Stimulated activated CD8-positive, alpha-beta memory T cell treated with anti-CD3 and anti-CD28 coated beads, Interleukin-2, amount 100 ng/mL, for 48 hours (primary cell): Measurements from ENCODE around the gene RIPOR2.

ENCODE experiments used
- DNase-seq, 2 donors: peaks; one replicate each; pipeline ENCODE4 v3.0.0-alpha.2; 2020; ENCODE audit warnings: low read depth in 2 of 2

RIPOR2 gene

DNA sequence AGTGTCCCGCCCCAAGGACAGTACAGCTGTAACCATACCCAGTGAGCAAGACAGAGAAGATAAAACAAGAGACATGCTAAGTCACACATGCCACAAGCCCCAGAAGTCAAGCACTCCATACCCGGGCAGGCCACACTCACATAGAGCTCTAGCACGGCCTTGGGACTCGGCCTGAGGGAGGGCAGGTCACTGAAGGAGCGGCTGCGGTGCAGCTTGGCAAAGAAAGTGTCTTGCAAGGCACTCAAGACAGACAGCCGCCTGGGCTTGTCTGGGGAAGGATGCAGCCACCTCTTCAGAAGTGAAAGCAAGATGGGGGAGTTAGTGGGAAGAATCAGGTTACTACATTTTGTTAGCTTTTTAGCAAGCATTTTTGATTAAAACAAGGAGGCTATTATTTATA is 88.4 kb downstream of the RIPOR2 start:
- no peak for DNase-seq

DNA sequence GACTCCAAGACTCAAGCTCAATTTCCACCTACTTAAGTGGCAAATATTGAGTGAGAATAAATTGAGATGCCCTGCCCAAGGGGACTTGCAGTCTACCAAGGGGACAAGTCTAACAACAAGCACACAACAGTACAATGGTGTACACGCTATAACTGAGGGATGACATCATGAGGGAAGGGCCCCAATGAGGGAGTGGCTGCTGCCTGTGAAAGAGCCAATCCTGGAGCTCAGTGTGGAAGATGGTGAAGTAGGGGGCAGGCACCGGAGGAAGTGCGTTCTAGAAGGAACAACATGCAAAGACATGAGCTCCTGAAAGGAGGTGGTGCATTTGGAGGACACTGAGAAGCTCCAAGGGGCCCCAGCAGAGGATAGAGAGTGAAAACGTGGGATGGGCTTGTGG is 90.2 kb downstream of the RIPOR2 start:
- DNase-seq, result no peak

DNA sequence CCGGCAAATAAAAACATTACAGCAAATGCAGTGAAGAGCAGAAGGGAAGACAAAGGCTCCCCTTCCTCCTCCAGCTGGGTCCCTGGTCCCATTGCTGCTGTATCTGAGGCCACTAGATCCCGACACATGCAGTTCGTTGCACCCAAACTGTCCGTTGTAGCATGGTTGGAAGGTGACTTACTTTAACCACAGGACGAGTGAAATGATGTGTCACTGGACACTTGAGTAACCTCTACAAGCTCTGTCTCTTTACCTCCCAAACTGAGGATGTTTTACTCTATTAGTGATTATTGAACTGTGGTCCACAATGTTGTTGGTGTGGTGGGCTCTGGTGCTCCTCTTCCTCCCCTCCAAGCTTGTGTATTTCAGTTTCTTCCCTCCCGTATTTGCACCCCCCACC is 90.9 kb downstream of the RIPOR2 start:
- no peak for DNase-seq

DNA sequence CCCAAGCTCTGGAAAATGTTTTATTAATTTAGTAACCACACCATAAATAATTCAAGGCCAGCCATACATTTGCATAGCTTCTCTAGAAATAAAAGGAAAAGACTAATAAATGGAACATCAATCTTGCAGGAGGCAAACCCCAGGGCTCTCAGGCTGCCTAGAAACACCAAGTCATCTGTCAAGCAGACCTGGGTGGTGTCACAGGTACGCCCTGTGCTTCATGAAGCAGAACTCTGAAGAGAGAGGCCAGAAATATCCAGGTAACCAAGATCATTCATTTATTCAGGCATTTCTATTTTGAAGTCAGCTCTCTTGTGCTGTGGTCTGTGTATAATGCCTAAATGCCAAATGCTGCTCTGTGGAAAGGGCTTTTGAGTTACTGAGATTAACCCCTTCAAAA is 91.7 kb downstream of the RIPOR2 start:
- no peak for DNase-seq

DNA sequence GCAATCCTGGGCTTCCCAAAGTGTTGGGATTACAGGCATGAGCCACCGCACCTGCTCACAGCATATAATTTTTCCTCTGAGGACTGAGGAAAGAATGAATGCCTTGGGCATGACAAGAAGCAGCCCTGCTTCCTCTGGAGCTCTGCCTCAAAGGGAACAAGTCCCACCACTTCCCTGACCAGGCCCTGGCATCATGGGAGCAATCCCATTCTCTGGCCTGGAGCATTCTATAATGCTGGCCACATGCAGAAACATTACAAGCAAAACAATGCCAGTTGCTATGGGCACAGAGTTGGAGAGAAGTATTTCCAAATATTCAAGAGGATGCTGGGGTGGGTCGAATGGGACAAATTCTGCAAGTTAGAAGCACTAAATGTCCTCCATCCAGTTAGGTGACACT is 95.6 kb downstream of the RIPOR2 start:
- no peak for DNase-seq

DNA sequence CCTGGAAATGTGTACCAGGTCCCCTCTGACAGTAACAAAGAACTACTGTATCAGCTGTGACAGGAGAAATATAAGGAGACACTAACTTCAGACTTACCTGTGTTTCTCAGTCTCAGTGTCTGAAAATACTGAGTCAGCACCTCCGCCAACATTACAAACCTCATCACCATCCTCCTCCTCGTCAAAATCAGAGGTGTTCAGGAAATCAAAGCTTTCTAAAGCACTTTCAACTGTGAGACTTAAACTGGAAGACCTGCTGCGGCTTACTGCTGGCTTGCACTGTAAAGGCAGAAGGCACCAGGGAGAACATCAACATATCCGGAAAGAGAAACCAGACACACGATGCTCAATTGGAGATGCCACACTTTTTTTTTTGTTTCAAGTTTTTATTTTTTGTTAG is 96.8 kb downstream of the RIPOR2 start:
- no peak for DNase-seq

DNA sequence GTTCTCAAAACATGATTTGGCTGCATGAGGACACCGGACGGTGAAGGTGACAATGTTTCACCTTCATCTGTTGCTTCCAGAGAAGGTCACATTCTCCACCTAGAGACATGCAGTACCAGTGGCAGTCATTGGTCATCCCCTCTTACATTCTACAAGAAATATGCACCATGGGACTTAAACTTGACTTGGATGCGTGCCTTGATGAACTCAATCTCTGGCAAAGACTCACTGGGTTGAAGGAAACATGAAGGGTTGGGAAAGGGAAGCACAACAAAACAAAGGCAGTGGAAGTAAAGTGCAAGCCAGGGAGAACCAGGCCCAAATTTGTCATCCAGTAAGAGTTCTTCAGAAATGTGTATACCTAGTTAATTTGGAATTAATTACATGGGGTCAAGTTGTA is 97.7 kb downstream of the RIPOR2 start:
- no peak for DNase-seq

DNA sequence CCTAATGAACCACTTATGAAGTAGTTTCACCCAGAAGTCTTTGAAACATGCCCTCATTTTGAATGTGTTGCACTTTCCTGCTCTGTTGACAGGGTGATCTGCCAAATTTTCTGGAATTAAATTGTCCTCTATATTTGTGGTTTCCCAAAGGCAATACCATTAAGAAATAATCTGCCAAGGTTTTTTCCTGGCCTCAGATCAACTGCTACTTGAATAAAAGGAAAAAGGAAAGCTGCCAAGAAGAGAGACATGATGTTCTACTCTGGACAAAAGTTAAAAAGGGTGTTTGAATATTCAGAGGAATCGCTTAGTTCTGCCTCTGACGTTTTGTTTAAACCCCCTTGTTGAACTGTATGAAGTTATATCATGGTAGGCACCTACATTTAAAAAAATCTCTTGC is 99.7 kb downstream of the RIPOR2 start:
- no peak for DNase-seq

DNA sequence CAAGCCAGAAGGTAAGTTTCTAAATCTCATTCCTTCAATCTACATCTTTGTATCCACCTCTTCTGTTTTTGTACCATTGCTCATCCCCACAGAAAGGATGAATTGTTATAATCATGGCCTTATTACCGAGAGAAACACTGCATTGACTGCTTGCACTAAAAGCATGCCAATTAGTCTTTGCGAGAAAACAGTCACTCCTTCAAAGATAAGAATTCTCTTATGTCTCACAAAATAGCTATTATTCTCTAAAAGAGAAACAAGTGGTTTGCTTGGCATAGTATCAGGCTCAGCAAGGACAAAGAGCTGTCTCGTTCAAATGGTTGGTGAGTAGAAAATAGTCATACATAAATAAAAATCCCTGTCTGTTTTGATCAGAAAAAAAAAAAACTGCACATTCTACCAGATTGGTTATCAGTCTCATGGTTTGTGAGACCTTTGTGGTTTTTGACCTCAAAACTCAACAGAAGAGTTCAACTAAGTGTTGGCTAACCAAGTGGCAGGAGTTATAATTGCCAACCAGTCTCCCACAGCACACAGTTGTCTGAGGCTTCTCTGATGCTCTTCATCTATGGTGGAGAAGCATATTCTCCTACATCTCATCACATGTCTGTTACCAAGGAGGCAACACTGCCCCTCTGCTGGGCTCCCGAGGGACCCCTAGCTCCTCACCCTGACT is 101.9 kb downstream of the RIPOR2 start:
- no peak for DNase-seq

DNA sequence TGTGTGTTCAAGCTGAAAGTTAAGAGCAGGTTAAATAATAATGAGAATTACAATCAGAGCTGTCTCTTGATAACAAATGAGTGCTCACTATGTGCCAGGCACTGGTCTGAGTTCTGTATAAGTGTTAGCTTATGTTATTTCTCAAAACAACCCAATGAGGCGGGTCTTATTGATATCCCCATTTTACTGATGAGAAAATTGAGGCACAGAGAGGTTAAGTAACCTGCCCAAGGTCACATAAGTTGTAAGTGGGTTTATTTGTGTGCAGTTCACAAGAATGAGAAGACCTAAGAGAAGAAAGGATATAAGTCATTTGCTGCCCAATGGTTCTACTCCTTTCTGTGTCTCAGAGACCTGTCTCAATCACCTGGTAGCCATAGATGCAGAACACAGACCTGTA is 103.0 kb downstream of the RIPOR2 start:
- DNase-seq, result no peak

DNA sequence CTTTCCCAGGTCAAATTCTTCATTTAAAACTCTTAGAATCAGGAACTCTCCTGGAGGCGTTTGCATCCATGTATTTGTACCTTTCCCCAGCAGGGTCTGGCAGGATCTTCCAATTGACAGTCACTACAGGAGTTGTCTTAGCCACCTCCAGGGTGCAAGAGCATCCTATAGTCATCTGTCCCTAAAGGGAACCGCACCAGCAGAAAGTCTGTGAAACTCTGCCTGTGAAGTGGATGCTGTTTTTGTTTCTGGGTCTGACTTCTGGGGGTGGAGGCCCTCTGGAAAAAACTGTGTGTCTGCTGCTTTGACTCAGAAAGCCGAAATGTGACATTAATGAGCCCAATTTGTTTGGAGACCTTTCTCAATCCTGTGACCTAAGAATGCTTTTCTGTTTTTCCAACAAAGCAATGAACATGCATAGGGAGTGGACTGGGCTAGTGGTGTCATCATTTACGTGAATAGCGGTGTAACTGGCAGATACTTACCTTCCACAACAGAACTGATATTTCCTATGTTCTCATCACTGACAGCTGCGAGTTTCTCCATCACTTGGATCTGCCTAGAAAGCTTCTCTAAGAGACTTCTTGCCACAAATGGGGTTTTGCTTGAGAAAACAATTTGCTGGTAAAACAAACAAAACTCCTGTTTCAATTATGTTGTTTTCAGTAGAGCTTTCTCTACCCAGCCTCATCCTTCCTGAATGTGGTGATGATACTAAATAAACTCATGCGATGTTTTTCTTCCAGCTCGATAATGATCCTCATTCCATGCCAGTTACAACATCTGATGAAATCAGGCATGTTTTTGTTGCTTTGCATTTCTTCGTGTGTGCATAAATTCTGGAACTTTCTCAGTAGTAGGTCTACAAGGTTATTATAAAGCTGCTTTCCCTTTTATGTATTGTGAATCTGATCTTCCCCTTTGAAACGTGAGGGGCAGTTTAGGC is 103.7 kb downstream of the RIPOR2 start:
- DNase-seq, result no peak

DNA sequence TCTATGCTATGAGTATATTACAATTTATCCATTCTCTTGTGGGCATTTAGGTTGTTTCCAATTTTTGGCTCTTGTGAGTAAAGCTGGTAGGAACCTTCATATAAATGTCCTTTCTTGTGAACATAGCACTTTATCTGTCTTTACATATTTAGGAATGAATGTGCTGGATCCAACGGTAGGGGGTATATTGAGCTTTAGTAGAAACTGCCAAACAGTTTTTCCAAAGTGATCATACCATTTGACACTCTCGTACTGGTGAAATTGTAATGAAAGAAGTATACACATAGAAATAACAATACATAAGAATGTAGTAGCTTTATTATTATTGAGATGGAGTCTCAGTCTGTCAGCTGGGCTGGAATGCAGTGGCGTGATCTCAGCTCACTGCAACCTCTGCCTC is 106.1 kb downstream of the RIPOR2 start:
- no peak for DNase-seq

DNA sequence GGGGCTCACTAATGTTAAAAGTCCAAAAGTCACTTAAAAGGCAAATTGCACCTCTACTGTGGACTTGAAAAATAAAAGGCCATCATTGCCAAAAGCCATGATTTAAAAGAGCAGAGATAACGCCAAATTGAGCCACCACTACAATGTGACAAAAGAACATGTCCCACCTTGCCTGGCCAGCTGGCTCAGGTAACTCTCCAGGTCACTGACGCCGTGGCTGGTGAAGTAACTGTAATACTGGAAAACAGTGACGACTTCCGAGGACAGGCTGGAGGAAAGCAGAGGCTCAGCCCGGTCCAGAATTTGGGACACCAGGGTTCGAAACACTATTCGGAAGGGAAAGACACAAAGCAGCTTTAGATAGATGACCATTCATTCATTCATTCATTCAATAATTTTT is 107.8 kb downstream of the RIPOR2 start:
- DNase-seq, result no peak

DNA sequence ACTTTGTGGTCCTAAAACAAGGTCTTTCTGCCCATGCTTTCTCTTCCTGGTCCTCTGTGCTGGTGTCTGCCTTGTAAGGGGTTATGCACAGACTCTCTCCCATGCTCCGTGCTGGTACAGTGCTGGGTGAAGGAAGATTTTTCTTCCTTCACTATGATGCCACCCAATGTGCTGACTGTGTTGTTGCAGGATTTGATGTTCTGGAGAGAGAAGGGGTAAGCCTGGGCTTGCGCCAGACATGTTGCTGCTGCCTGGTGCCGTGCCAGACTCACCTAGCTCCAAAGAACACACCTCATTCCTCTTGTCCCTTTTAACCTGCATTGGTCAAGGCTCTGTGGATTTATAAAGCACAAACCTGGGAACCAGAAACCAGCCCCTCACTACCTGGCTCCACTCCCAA is 108.6 kb downstream of the RIPOR2 start:
- DNase-seq, result no peak

DNA sequence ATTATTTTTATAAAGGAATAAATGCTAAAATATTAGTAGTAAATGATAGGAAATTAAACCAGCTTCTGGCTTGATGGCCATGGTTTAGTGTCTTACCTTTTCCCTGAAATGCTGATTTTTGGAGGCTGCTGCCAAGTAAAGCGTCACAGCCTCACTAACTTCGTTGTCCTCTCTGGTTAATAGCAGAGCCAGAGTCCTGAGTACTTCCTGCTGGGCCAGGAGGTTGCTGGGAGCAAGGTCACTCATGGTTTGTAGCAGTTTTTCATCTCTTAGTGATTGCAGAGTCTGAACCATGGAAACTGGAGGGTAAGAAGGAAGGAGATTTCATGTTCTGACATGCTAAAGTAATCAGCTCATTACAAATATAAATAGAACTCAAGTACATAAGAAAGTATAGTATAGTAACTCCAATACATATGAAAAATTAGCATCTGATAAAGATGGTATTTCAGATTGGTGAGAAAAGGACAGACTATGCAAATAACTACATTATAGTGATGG is 110.6 kb downstream of the RIPOR2 start:
- no peak for DNase-seq

DNA sequence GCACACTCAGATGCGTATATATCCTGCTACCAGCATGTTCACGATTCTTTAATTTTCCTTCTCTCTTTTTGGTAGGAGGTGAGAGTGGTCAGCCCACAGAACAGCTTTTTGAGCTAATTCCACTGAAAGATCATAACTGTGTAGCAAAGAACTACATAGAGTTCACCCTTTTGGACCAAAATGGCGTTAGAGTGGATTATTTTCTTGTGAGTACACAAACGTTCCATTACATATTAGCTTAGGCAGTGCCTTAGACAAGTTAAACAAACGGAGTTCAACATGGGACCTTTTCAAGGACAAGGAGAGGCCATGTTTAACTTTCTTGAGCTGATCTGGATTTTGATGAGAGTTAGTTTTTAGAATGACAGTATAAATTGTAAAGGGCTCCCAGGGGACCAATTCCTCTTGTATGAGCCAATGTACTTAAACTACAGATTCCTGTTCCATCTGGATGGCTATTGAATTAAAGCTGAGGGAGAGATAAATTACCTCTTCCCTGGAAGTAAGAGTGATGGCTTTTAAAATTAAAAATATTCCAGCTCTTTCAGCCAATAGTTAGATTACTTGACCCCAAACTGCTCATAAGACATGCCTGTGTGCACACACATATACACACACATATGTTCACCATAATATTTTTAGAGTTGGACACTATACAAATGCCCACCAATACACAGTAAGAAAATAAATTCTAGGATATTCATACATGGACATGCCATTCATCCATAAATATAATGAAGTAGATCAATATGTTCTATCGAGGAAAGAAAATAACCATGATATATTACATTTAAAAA is 111.4 kb downstream of the RIPOR2 start:
- DNase-seq, result no peak

DNA sequence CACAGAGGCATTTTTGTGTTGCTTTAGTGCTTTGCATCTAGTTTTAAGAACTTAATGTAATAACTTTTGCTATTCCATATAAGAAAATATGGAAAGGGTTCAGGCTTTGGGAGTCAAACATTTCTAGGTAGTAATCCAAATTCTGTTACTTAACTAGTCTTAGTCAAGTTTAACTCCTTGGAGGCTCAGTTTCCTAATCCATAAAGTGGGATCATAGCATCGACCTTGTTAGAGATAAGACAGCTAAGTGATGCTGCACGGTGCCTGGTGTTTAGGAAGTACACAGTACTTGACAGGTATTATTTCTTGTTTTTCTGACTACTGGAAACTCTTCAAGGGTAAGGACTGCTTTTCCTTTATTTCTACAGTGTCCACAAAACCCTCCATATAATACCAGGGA is 112.6 kb downstream of the RIPOR2 start:
- DNase-seq, result no peak

DNA sequence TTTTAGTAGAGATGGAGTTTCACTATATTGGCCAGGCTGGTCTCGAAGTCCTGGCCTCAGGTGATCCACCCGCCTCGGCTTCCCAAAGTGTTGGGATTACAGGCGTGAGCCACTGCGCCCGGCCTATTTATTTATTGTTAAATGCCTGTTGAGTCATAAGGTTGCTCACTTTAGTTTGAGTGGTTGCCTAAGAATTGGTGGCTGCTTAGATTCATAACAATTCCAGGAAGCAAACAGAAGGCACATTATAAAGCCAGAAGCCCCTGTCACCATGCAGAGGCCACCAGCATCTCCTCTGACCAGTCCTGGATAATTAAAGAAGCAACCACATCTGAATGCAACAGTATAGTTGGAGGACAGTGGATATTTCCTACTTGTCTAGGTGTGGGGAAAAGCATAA is 113.1 kb downstream of the RIPOR2 start:
- DNase-seq, result no peak

DNA sequence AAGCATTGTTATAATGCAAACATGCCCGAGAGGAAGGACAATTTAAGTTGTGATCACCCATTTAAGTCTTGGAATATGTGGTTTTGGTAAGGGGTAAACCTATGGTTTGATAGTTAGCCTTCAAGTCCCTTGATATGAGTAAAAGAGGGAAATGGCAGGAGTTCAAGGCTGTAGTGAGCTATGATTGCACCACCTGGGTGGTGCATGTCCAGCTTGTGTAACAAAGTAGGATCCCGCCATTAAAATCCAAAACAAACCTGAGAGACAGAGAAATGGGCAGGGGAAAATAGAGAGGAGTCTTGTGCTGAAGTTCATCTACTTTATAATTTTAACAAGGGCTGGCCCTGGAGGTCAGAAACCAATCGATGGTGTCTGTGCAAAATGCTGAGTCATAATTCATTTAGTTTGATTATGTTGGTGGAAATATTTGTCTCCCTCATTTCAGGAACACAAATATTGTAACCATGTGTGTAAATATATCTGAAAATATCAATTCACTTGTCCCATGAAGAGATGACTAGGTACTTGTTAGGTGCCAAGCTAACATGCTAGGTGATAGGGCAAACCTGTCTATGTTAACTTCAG is 113.8 kb downstream of the RIPOR2 start:
- DNase-seq, result no peak

DNA sequence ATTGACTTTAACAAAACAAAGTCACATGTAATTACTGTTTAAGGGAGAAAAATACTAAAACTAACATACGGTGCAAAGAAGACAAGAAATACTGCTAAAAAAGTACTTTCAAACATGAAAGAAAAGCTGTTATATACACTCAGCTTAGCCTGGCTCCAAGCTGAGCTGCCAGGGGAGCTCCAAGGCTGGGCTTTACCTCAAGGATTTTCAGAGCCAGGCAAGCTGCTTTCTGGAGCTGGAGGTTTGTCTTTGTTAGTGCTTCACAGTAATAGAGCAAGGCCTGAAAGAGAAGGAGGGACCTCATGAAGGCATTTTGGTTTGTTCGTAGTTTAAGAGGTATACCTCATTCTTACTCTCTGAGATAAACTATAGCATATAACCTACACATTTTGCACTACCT is 117.4 kb downstream of the RIPOR2 start:
- no peak for DNase-seq

DNA sequence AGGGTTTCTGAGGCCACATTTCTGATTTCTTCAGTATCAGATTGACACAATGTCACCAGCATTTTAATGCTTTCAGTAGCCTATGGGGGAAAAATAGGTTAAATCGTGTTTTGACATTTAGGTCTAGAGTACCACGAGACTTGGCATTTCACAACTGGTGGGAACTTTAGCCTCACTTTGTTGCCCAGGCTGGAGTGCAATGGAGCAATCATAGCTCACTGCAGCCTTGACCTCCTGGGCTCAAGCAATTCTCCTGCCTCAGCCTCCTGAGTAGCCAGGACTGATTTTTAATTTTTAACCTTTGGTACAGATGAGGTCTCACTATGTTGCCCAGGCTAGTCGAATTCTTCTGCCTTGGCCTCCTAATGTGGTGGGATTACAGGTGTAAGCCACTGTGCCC is 126.0 kb downstream of the RIPOR2 start:
- no peak for DNase-seq

DNA sequence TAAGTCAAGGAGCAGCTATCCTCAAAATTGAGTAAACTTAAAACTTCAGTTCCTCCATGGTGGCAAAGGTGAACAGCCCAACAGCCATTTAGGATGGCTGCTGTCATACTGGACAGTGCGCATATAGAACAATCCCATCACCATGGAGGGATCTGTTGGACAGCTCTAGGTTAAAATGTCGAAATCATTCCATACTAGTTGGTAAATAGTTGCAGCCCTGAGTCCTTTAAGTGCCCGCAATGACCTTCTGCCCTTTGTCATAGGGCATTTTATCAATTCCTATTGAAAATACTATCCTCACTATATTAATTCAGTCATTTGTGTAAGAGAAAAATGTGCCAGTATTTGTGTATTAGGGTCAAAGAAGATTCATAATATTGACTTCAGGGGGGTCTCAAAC is 128.2 kb downstream of the RIPOR2 start:
- DNase-seq, result no peak
